Right renal cortex interstitium (tissue), 3 donors: Measurements from ENCODE around the gene GPC3. TPM values are rescaled to one million over a fixed set of nuclear protein-coding genes. Genes with fewer than 3 reads are reported as not detected.

Experiments used
- DNase-seq, 3 donors: peaks; one replicate each; pipeline ENCODE4 v3.0.0-alpha.2; 2013; ENCODE audit warnings: low read depth in 3 of 3, low spot score in 2 of 3
- polyA plus RNA-seq, 3 donors: library from polyadenylated mRNA; unstranded; fragments of 120-200 nt; gene quantifications; one replicate each; pipeline ENCODE4 v1.2.1, GENCODE V29; 2013; ENCODE audit not compliant: insufficient read length in 3 of 3

GPC3 gene
- polyA plus RNA-seq, 3 donors, result 1,260 to 1,341 (median 1,339) TPM

- no peak for DNase-seq
Measured at GRCh38 chrX:133854290-133854689, 131.1 kb downstream of the GPC3 start.

DNA sequence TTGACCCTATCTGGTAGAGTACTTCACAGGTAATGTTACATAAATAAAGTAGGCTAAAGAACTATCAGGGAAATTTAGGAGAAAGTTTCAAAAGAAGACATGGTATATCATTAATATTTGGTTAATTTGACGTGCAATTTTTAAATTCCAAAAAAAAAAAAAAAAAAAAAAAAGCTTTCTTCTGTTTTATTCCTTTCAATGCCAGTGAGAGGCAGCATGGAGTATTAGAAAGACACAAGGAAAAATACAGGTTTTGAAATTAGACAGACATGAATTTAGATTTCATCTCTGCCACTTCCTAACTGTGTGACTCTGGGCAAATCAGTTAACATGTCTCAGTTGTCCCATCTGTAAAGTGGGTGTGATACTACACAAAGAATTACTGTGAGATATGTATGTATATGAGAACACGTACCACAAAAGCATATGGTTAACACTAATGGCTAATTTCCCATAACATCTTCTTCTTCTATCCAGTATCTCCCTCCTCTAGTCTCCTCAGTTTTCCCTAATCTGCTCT is 132.5 kb downstream of the GPC3 start:
- no peak for DNase-seq

DNA sequence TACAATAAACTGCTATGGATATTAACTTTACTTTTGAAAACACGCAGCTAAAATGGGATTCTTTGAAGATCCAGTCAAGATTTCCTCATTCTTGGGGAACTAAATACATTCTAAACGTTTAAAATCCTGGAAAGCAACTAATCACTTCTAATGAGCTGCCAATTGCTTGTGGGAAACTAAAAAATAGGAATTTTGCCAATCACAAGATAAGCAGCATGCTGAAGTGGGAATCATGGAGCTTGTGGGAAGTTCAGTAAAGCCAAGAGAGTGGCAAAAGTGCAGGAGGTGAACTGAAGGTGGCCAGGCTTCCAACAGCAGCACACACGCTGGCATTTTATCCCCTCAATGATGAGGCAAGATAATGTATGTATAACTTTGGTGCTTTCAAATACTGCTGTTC is 133.0 kb downstream of the GPC3 start:
- DNase-seq, result no peak

DNA sequence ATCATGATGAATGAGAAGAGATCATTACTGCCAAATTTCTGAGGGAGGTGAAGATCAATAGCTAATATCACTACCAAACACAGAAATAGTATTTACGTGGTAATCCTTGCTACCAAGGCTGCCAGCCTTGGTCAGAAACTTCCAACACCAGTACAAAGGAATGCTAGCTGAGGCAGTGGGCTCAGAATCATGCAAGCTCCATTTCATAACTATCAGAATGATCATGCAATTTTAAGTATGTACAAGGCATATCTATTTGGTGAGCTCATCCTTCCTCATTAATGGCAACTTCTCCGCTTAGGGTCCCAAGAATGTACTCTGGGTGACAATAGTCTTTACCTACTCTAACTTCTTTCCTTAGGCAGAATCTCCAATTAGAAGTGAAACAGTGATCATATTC is 135.0 kb downstream of the GPC3 start:
- no peak for DNase-seq

DNA sequence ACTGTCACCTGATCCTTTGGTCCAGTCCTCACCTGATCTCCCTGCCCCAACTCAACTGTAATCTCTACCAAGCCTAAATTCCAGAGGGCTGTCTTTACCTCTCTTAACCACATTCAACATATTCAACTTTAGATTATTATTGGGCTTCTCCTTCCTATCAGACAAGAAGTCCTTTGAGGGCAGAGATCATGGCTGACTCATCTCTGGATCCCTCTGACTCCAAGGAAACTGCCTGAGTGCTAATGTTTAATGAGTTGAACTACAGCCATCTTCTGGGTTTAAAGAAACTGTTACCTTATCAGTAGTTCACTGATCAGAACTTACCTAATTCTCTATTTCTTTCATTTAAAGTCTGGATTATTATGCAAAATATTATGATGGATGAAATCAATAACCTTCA is 135.7 kb downstream of the GPC3 start:
- DNase-seq, result no peak

- no peak for DNase-seq
Measured at GRCh38 chrX:133847340-133847994, 137.9 kb downstream of the GPC3 start.

DNA sequence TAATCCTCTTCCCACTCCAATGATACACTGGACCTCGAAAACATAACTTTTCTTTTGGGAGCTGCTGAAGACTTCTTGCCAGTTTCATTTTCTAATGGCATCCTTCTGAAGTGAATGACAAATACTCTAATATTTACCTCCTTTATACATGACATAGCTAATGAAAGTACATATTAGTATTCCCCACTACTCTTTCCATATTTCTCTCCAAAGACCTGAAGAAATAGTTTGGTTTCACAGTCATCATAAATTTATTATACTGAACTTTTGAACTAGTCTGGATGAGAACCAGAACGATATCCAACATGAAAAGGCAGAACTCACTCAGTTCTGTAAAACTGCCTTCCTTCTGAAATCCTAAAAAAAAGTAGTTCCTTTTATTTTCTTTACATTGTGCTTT is 139.1 kb downstream of the GPC3 start:
- no peak for DNase-seq

GRCh38 chrX:133840415-133840814 is 145.0 kb downstream of the GPC3 start:
- no peak for DNase-seq

GRCh38 chrX:133838761-133839676 is 146.4 kb downstream of the GPC3 start:
- peak in 2 of 3 donors; percentile 8 to 9 for DNase-seq

- DNase-seq, result no peak
Measured at GRCh38 chrX:133837091-133837490, 148.3 kb downstream of the GPC3 start.

- no peak for DNase-seq
Measured at GRCh38 chrX:133836561-133836960, 148.8 kb downstream of the GPC3 start.

DNA sequence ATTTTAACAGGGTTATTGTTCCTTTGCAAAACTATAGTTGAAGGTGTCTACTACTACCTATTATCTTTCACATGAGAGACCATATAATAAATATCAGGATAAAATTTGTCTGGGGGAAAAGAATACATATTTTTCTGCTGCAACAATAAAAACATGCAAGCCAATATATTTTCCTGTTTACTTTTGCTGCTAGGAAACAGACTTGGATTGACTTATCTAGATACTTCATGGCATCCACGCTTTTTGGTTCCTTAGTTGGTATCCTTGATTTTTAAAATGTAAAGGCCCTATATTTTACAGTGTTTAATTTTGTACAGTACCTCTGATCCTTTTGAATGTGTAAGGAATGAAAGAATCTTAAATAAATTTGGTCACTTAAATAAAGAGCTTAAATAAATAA is 150.6 kb downstream of the GPC3 start:
- no peak for DNase-seq

DNA sequence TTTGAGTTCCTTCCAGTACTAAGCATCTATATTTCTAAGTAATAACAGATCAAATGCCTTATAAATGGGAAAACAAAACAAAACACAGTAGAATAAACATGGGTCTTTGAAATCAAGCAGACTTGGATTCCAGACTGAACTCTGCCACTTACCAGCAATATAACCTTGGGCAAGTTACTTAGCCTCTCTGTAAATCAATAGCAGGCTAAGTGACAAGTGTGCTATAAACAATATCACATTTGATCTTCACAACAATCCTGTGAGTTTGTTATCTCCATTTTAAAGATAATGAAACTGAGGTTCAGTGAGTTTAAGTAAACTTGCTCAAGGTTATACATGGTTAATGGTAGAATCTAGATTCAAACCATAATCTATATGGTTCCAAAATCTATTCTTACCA is 165.8 kb downstream of the GPC3 start:
- no peak for DNase-seq

GRCh38 chrX:133818019-133818418 is 167.4 kb downstream of the GPC3 start:
- DNase-seq, result no peak

DNA sequence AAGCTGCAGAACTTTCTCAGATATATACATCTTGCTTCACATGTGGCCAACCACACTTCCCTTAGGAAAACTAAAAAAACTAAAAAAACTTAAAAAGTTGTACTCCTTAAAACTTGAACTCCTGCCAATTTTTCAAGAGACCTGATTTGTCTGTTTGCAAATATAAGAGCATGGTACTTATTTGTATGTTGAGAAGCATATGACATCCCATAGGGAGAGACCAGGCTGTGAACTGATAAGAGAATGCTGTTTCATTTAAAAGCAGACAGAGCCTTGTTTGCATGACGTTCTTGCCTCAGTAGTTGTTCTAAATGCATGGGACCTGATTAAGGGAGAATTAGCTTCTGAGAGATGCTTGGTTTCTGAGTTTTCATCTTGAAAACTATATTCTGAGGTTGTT is 169.9 kb downstream of the GPC3 start:
- no peak for DNase-seq

DNA sequence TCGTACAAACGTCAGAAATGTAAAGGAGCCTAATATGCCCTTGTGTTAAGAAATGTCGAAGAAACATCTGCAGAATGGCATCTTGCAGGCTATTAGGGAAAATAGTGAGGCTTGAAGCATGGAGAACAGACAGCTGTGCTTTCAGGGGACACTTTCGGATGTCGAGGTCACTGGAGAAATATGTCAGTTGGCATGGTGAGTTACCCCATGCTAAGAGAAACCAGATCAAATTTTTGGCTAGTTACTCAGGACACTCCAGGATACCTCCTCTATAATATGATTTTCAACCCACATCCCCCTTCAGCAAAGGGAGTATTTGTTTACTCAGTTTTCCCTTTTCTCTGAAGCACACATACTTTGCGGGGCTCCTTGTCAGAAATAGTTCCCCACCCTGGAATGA is 171.4 kb downstream of the GPC3 start:
- no peak for DNase-seq

DNA sequence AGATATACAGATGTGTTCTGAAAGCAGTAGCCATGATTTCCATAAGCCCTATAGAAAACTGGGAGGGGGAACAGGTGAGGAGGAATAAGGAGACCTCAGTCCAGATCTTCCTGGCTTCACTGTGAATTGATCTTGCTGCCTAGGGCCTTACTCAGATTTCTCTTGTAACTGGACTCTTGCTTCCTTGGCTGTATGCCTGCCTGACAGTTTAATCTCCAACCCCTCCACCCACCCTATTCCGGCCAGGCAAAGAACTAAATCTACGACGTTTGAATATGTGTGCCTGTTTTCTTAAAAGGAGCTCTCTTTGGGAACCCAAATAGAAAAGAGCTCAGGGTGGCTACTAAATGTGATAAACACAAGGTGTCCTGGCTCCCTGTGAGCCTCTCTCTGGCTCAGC is 173.0 kb downstream of the GPC3 start:
- no peak for DNase-seq

DNA sequence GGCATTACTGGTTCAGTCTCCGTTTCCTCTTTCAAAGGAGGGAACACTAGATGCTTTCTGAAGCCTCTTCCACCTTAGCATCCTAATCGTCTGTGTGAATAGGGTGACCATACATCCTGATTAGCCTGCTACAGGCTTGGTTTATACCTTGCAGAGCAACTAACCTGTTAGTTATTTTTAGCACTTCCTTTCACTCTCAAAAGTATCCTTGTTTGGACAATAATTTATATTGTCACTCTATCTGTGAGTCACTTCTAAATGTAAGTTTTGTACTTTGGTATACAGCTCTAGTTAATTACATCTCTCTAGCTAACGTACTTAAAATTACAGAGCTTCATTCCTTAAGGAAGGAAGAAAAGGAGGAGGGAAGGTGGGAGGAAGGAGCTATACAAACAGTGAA is 174.5 kb downstream of the GPC3 start:
- DNase-seq, result no peak

- DNase-seq, result no peak
Measured at GRCh38 chrX:133804072-133804471, 181.3 kb downstream of the GPC3 start.

- DNase-seq, result no peak
Measured at GRCh38 chrX:133796282-133796681, 189.1 kb downstream of the GPC3 start.

GRCh38 chrX:133794126-133794525 is 191.3 kb downstream of the GPC3 start:
- no peak for DNase-seq

DNA sequence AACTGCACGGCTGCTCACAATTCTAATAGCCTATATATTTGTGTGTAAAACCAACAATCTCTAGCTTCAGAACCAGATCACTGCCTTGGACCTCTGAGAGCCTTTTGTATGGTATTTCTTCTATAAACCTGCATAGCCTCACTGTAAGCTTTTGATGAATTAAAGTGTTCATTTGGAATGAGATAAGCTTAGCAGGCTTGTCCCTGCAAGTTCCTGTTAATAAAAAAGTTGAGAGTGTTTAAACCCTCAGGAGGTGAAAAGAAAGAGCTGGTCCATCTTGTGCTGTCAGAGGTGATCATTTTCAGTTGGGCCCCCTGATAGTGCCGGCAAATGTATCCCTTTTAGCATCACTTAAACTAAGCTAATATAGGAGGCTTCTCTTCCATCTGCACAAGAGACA is 191.8 kb downstream of the GPC3 start:
- DNase-seq, result no peak
